HEK293 (cell line): ENCODE data around the gene CLDN6.

Experiments
- REST ChIP-seq: fragments of 450-650 bp; formaldehyde crosslinking; IDR thresholded peaks from 2 replicates; pipeline ENCODE4 v1.5.1; 2016; ENCODE audit warnings: missing biosample characterization, missing genetic modification characterization
- ZFP41 ChIP-seq: fragments of 450-650 bp; formaldehyde crosslinking; IDR thresholded peaks from 2 replicates; pipeline ENCODE4 v1.5.1; 2016; ENCODE audit warnings: missing biosample characterization, missing genetic modification characterization, borderline replicate concordance
- ZFP69B ChIP-seq: fragments of 450-650 bp; formaldehyde crosslinking; IDR thresholded peaks from 2 replicates; pipeline ENCODE4 v1.5.1; 2016; ENCODE audit warnings: missing biosample characterization, missing genetic modification characterization
- ZNF211 ChIP-seq: fragments of 450-650 bp; formaldehyde crosslinking; IDR thresholded peaks from 2 replicates; pipeline ENCODE4 v1.5.1; 2016; ENCODE audit warnings: low read depth, missing biosample characterization, missing genetic modification characterization
- ZNF274 ChIP-seq, 2 experiments: fragments of 200-500 bp in 1 of 2; fragments of 450-650 bp in 1 of 2; sonication (Bioruptor generic) in 1 of 2; formaldehyde crosslinking in 1 of 2; IDR thresholded peaks; 2 replicates each; pipeline versions ENCODE4 v1.5.1 to v1.6.1; 2014 to 2016; ENCODE audit warnings: borderline replicate concordance in 1 of 2, inconsistent platforms in 1 of 2, low read length in 1 of 2, missing biosample characterization in 1 of 2, missing genetic modification characterization in 1 of 2
- ZNF335 ChIP-seq: fragments of 450-650 bp; formaldehyde crosslinking; conservative IDR thresholded peaks from 2 replicates; pipeline ENCODE4 v1.5.1; 2016; ENCODE audit warnings: missing biosample characterization, missing genetic modification characterization
- ZNF350 ChIP-seq: fragments of 450-650 bp; formaldehyde crosslinking; IDR thresholded peaks from 2 replicates; pipeline ENCODE4 v1.5.0; 2017; ENCODE audit warnings: missing biosample characterization, mild to moderate bottlenecking, missing genetic modification characterization
- ZNF514 ChIP-seq: fragments of 450-650 bp; formaldehyde crosslinking; IDR thresholded peaks from 2 replicates; pipeline ENCODE4 v1.5.1; 2016; ENCODE audit warnings: missing biosample characterization, missing genetic modification characterization
- TF ChIP-seq, protein P1 (sequence below): fragments of 450-650 bp; formaldehyde crosslinking; IDR thresholded peaks from 2 replicates; pipeline ENCODE4 v1.5.1; 2016; ENCODE audit warnings: missing biosample characterization, missing genetic modification characterization
- TF ChIP-seq, protein P2 (sequence below): fragments of 450-650 bp; formaldehyde crosslinking; IDR thresholded peaks from 2 replicates; pipeline ENCODE4 v1.5.1; 2016; ENCODE audit warnings: missing biosample characterization, missing genetic modification characterization

GRCh38 chr16:3023669-3024478 is 5.9 kb upstream of the CLDN6 start, which contains the start of the genes HCFC1R1 and THOC6:
- TF ChIP-seq, protein P1, sequence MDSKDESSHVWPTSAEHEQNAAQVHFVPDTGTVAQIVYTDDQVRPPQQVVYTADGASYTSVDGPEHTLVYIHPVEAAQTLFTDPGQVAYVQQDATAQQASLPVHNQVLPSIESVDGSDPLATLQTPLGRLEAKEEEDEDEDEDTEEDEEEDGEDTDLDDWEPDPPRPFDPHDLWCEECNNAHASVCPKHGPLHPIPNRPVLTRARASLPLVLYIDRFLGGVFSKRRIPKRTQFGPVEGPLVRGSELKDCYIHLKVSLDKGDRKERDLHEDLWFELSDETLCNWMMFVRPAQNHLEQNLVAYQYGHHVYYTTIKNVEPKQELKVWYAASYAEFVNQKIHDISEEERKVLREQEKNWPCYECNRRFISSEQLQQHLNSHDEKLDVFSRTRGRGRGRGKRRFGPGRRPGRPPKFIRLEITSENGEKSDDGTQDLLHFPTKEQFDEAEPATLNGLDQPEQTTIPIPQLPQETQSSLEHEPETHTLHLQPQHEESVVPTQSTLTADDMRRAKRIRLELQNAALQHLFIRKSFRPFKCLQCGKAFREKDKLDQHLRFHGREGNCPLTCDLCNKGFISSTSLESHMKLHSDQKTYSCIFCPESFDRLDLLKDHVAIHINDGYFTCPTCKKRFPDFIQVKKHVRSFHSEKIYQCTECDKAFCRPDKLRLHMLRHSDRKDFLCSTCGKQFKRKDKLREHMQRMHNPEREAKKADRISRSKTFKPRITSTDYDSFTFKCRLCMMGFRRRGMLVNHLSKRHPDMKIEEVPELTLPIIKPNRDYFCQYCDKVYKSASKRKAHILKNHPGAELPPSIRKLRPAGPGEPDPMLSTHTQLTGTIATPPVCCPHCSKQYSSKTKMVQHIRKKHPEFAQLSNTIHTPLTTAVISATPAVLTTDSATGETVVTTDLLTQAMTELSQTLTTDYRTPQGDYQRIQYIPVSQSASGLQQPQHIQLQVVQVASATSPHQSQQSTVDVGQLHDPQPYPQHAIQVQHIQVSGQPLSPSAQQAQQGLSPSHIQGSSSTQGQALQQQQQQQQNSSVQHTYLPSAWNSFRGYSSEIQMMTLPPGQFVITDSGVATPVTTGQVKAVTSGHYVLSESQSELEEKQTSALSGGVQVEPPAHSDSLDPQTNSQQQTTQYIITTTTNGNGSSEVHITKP (tag by site-specific recombination), result no peak
- TF ChIP-seq ZFP41 (no peak), ZNF350 (no peak), ZNF274 (IDR thresholded peaks at IDR 0.05; ENCODE audit: low read length) (no peak), ZNF274 (tag by site-specific recombination; IDR thresholded peaks at IDR 0.05; ENCODE audit: borderline replicate concordance) (no peak), REST (0 out of 2 replicates have a peak, but pooled peaks have one; percentile 15), ZFP69B (tag by site-specific recombination) (peak; percentile 85), ZNF335 (peak; percentile 97), ZNF211 (no peak), ZNF514 (tag by site-specific recombination) (no peak)
- TF ChIP-seq, protein P2, sequence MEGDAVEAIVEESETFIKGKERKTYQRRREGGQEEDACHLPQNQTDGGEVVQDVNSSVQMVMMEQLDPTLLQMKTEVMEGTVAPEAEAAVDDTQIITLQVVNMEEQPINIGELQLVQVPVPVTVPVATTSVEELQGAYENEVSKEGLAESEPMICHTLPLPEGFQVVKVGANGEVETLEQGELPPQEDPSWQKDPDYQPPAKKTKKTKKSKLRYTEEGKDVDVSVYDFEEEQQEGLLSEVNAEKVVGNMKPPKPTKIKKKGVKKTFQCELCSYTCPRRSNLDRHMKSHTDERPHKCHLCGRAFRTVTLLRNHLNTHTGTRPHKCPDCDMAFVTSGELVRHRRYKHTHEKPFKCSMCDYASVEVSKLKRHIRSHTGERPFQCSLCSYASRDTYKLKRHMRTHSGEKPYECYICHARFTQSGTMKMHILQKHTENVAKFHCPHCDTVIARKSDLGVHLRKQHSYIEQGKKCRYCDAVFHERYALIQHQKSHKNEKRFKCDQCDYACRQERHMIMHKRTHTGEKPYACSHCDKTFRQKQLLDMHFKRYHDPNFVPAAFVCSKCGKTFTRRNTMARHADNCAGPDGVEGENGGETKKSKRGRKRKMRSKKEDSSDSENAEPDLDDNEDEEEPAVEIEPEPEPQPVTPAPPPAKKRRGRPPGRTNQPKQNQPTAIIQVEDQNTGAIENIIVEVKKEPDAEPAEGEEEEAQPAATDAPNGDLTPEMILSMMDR (tag by site-specific recombination), result no peak; the same call in 1 of the 2 replicates
